Stimulated activated effector memory CD8-positive, alpha-beta T cell treated with anti-CD3 and anti-CD28 coated beads, Interleukin-12 subunit alpha, Interleukin-12 subunit beta, amount 100 ng/mL, for 72 hours (primary cell): Measurements from ENCODE around the gene ANKRD66.

Source experiments
- ATAC-seq: fragments of 150-1000 bp; cut with Tn5 transposase; 2 replicates; pipeline ENCODE4 v1.10.0; 2021
- DNase-seq, 2 donors: peaks; one replicate each; pipeline ENCODE4 v3.0.0; 2021 to 2022; ENCODE audit warnings: low spot score in 2 of 2
- H3K27ac Mint-ChIP-seq: one replicate; pipeline ENCODE4 v1.8.0; 2022; ENCODE audit warnings: mild to moderate bottlenecking, mixed read lengths
- H3K36me3 Mint-ChIP-seq: one replicate; pipeline ENCODE4 v1.8.0; 2022; ENCODE audit warnings: mild to moderate bottlenecking, mixed read lengths
- H3K4me1 Mint-ChIP-seq: one replicate; pipeline ENCODE4 v1.8.0; 2022; ENCODE audit warnings: mixed read lengths
- H3K4me3 Mint-ChIP-seq: one replicate; pipeline ENCODE4 v1.8.0; 2022; ENCODE audit warnings: mild to moderate bottlenecking, mixed read lengths
- H3K9me3 Mint-ChIP-seq: one replicate; pipeline ENCODE4 v1.8.0; 2022; ENCODE audit warnings: mixed read lengths

ANKRD66 gene

DNA sequence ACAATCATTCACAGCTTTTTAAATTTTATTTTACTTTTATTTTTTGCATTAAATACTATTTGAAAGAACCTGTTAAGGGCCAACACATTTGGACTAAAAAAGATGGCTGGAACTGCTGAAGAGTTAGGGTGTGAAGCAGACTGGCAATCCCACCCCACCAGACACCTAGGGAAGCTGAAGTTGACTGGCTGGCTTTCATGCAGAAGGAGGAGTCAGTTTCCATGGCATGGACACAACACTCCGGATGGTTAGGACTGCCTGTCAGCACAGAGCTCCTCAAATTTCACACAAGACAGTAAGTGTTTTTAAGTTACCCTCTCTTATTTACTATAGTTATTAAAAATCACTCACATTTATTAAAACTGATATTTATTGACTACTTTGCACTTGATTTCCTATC, at the start of gene ANKRD66:
ANKRD66 (plus strand) TSS at position 238 of the 400 bp plus-strand sequence. CDS start 5,016 bp downstream, outside the sequence.
- Mint-ChIP-seq H3K4me1 (no peaks in the 10 kb centered on the region), H3K9me3 (no peaks in the 10 kb centered on the region), H3K36me3 (no peaks in the 10 kb centered on the region), H3K4me3 (no peak within 1 kb of the TSS), H3K27ac (no peak within 1 kb of the TSS)
- no peak for DNase-seq
- no peak for ATAC-seq

DNA sequence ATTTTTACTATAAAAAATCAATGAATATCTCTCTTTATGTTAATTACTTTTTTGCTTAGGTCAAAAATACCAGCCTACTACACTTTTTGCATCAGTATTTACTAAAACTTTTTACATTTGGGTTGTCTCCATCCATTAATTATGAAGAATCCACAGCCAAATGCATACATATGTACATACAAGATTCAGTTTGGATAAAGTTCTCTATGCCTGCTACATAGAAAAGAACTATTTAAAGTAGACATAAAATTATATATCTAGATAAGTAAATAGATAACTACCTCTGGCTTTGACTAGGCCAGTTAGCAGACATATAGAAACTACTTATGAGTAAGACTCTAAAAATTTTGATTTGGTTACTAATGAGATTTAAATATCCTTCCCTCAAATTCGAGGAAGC, 46.8 kb upstream of the ANKRD66 start:
- H3K36me3 Mint-ChIP-seq = no peaks in the 10 kb centered on the region
- no peak overlapping the region for H3K4me3 Mint-ChIP-seq
- ATAC-seq (no peak), DNase-seq (no peak)
- no peaks in the 10 kb centered on the region for H3K9me3 Mint-ChIP-seq
- H3K4me1 Mint-ChIP-seq = no peaks in the 10 kb centered on the region
- H3K27ac Mint-ChIP-seq = no peak overlapping the region

DNA sequence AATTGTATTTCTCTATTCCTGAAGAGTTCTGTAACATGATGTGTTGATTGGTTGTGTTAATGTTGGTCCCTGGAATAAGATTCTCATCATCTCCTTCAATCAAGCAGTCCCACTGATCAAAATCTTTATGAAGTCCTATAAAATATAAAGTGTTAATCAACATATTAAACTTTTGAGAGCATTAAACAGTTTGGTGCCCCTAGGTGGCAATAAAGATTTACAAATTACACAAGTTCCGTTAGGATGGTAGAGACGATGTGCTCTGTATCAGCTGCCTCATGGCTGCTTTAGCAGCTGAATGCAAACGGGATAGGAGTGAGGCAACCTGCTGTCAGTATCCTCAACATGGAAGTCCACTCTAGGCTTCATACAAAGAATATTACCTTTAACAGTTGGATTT, 42.2 kb upstream of the ANKRD66 start:
- H3K36me3 Mint-ChIP-seq = no peaks in the 10 kb centered on the region
- ATAC-seq (peak; percentile 47), DNase-seq (no peak)

DNA sequence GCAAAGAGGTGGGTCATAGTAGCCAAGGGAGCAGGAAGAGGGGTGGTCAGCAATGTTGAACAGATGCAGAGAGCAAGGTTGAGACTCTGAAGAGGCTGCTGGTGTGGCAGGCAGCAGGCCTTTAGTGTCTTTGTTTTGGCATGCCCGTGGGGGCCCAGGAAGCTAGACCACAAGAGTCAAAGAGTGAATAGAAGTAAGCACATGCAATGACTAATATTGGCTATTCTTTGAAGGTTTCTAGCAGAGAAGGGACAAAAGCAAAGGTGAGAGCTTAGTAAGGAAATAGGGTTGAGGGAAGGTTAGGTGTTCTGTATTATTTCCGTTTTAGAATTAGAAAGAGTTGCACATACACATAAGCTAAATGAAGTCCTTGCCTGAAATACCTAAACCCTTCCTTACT, 40.3 kb upstream of the ANKRD66 start:
- no peaks in the 10 kb centered on the region for H3K36me3 Mint-ChIP-seq
- no peak overlapping the region for H3K4me3 Mint-ChIP-seq
- peak; percentile 74 for ATAC-seq
- no peaks in the 10 kb centered on the region for H3K9me3 Mint-ChIP-seq
- H3K4me1 Mint-ChIP-seq = no peaks in the 10 kb centered on the region
- no peak for DNase-seq
- no peak overlapping the region for H3K27ac Mint-ChIP-seq

More for the DNA sequence above, 42.2 kb upstream of the ANKRD66 start:
- Mint-ChIP-seq H3K27ac (no peak overlapping the region), H3K4me3 (no peak overlapping the region), H3K9me3 (no peaks in the 10 kb centered on the region), H3K4me1 (no peaks in the 10 kb centered on the region)

DNA sequence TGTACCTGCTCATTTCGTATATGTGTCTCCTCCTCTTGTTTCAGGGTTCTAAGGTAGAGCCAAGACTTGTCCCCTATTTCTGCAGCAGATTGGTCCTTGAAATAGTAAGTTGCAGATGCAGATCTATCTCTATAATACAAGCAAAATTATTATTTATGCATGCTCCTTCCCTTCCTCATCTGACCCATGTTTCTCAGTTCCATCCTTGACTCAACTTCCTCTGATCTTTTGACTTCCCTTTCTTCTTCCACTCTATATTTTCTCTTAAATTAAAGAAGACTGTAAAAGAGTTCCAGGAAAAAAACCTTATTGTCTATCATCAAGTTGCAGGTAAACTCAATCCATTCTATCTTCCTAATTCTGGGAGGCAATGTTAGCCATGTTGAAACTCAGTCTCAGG, 35.2 kb upstream of the ANKRD66 start:
- Mint-ChIP-seq H3K36me3 (no peaks in the 10 kb centered on the region), H3K4me3 (no peak overlapping the region), H3K9me3 (no peaks in the 10 kb centered on the region), H3K4me1 (no peaks in the 10 kb centered on the region), H3K27ac (no peak overlapping the region)
- DNase-seq (no peak), ATAC-seq (no peak)

DNA sequence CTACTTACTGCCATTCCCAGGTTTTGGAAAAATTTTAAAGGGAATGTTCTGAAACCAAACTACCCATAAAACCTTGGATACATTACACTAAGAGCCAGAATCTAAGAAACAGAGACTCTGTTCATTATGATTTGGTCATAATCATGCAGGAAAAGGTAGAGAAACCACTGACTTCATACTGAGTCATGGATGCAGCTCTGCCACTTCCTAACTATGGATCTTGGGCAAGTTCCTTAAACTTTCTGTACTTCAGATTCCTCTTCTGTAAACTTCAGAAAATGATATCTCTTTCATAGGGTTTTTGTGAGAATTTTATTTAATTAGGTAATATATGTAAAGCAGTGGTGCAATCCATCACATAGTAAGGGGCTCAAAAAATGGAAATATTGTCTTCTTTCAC, 31.6 kb upstream of the ANKRD66 start:
- no peaks in the 10 kb centered on the region for H3K36me3 Mint-ChIP-seq
- no peaks in the 10 kb centered on the region for H3K4me1 Mint-ChIP-seq
- no peaks in the 10 kb centered on the region for H3K9me3 Mint-ChIP-seq
- no peak overlapping the region for H3K27ac Mint-ChIP-seq
- H3K4me3 Mint-ChIP-seq = no peak overlapping the region
- no peak for ATAC-seq
- no peak for DNase-seq

DNA sequence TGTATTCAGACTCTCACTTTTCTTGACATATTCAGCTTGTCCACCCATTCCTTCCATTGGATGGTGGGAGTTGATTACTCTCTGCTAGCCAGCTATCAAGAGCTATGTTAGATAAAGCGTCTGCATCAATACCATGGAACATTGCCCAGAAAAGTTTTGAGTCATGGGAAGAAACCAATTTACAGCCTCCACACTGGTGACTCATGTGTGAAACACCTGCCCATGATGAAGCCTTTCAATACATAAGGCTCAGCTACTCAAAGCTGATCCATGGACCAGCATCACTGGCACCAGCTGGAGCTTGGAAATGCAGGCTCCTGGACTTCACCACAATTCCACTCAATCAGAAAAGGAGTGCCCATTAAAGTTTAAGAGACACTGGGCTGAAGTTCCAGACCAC, 27.6 kb upstream of the ANKRD66 start:
- H3K4me3 Mint-ChIP-seq = no peak overlapping the region
- no peaks in the 10 kb centered on the region for H3K9me3 Mint-ChIP-seq
- peak; percentile 71 for ATAC-seq
- no peaks in the 10 kb centered on the region for H3K36me3 Mint-ChIP-seq
- no peak for DNase-seq
- H3K4me1 Mint-ChIP-seq = no peaks in the 10 kb centered on the region
- H3K27ac Mint-ChIP-seq = no peak overlapping the region

DNA sequence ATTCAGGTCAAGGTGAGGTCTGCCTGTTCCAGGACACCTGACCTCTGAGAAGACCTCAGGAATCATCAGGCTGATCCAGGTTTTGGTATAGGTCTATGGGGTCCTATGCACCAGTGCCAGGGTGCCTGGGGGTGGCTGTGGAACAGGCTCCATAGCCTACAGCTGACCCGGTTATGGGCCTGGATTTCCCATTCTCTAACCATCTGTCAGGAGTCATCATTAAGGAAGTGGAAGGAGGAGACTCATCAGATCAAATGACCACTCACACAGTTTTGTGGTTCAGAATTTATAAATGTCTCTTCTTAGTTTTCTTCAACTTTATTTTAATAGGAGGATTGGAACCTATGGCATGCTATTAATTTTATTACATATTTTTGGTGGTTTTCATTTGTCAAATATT, 26.3 kb upstream of the ANKRD66 start:
- DNase-seq (no peak), ATAC-seq (no peak)
- H3K27ac Mint-ChIP-seq = no peak overlapping the region
- H3K9me3 Mint-ChIP-seq = no peaks in the 10 kb centered on the region
- H3K36me3 Mint-ChIP-seq = no peaks in the 10 kb centered on the region
- H3K4me3 Mint-ChIP-seq = no peak overlapping the region
- H3K4me1 Mint-ChIP-seq = no peaks in the 10 kb centered on the region

DNA sequence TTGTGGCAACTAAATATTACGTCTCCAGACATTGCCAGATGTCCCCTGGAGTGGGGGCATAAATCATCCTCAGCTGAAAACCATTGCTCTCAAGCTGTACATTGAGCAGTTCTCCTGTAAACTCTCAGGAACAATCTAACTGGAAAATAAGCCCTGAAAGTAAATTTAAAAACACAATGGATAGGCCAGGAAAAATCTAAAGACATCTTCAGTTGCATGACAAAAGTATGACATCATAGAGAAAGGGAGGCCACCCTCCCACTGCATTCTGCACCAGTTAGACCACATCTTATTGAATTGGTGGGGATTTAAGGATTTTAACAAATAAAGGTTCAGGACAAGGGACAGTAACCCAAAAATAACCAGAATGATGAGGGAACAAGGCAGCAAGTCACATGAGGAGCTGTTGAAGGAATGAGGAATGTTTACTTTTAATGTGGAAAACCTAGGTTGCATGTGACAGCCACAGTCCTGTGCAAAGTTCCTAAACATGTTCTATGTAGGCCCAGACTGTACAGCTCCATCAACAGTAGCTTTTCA, 16.9 kb upstream of the ANKRD66 start:
- Mint-ChIP-seq H3K4me3 (no peak overlapping the region), H3K4me1 (no peaks in the 10 kb centered on the region), H3K9me3 (no peaks in the 10 kb centered on the region), H3K36me3 (no peaks in the 10 kb centered on the region), H3K27ac (no peak overlapping the region)
- DNase-seq (no peak), ATAC-seq (no peak)

DNA sequence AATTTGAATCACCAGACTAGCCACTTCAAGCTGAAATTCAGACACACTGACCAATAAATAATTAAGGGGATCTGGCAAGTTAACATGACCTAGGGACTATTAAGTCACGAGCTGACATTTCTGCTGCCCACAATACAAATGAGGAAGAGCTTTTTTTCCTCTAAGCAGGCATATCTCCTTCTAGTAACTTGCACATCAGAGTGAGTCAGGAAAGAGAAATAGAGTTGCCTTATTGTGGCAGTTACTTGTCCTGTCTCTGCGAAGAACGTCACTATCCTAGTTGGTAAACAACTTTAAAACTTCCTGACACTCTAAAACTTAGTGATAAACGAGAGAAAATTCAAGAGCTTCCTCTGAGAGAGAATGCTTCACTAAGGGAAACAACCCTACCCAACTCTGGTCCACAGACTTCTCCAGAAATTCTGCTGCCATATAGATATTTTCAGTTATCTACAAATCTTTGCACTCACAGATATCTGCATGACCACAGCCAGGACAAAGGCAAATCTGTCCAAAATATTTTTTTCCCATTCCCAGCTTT, 15.7 kb upstream of the ANKRD66 start:
- Mint-ChIP-seq H3K36me3 (no peaks in the 10 kb centered on the region), H3K27ac (no peak overlapping the region)
- ATAC-seq = no peak

DNA sequence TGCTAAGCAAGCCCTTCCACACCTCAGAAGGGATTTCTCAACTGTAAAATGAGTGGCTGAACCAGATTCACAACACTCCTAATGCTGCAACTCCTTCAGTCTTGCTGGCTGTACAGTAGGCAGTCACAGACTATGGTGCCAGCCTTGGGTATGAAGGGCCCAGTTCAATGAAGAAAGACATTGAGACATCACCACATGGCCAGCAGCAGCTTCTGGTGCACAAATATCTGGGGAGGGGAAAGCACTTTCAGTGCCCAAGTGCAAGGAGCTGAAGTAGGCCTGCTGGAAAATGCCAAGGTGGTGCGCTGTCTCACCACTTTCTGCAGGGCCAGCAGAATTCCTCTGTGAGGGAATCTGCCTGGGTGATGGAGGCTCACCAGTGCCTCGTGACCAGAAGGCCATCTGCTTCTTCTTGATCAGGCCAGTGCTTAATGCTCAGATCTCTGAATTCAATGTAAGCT, 13.4 kb upstream of the ANKRD66 start:
- H3K9me3 Mint-ChIP-seq = no peaks in the 10 kb centered on the region
- ATAC-seq (no peak), DNase-seq (peak in 1 of 2 donors; percentile 20)
- H3K27ac Mint-ChIP-seq = no peak overlapping the region
- H3K4me3 Mint-ChIP-seq = no peak overlapping the region
- H3K36me3 Mint-ChIP-seq = no peaks in the 10 kb centered on the region
- H3K4me1 Mint-ChIP-seq = no peaks in the 10 kb centered on the region

More for the DNA sequence above, 15.7 kb upstream of the ANKRD66 start:
- Mint-ChIP-seq H3K4me3 (no peak overlapping the region), H3K9me3 (no peaks in the 10 kb centered on the region), H3K4me1 (no peaks in the 10 kb centered on the region)
- no peak for DNase-seq

DNA sequence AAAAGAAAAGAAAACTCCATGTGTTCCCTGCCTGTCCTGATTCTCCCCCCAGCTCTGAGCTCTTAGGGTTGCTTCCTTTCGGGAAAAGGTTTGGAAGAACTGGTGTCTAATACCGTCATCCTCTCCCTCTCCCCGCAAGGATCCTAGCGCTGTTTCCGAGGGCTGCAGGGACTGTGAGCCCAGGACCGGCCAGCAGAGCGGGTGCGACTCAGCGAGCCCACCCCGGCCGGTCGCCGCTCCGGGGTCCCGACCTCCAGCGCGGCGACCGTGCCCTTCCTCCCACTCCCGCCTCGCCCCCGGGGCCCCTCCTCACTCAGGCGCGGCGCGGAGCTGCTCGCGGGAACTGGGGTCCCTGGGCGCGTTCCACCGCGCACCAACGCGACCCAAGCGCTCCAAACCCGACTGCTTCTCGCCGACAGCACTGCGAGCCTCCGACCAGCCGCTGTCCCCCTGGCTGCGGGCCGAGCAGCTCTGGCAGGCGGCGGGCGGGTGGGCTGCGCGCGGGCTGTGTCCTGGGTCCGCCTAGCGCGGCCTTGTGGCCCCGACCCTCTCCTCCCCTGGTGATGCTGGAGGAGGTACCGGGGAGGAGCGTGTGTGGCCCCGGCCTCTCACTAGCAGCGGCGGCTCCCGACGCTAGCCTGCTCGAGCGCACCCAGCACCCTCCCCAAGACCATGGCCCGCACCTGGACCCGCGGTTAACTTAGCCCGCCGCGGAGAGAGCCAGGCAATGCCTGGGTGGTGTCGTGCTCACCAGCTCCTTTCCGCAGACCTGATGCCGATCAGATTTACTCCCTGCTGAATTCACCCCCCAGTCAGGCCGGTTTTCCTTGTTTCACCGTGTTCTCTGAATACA, 11.6 kb upstream of the ANKRD66 start, which contains the start of gene PLA2G7:
PLA2G7 (minus strand) TSS at position 509 of the 853 bp plus-strand sequence. CDS start 12,484 bp downstream, outside the sequence.
- Mint-ChIP-seq H3K27ac (no peak within 1 kb of the TSS), H3K9me3 (no peaks in the 10 kb centered on the region), H3K4me3 (no peak within 1 kb of the TSS), H3K36me3 (no peaks in the 10 kb centered on the region), H3K4me1 (no peaks in the 10 kb centered on the region)
- DNase-seq (no peak), ATAC-seq (peak; percentile 43)

DNA sequence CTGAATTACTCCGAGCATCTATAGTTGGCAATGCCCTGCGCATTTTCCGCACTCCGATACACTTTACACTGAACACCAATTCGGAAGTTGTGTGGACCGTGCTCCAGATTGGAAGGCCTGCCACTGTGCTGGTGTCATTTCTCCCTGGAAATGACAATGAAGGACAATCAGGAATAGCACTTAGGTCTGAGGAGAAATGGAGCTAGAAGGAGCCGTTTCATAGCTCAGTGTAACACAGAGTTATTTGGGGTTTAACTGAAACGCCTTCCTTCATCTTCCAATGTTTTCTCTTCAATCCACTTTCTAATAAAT, 11.1 kb upstream of the ANKRD66 start:
- Mint-ChIP-seq H3K9me3 (no peaks in the 10 kb centered on the region), H3K36me3 (no peaks in the 10 kb centered on the region), H3K4me1 (no peaks in the 10 kb centered on the region), H3K4me3 (no peak overlapping the region), H3K27ac (no peak overlapping the region)
- DNase-seq (no peak), ATAC-seq (no peak)

DNA sequence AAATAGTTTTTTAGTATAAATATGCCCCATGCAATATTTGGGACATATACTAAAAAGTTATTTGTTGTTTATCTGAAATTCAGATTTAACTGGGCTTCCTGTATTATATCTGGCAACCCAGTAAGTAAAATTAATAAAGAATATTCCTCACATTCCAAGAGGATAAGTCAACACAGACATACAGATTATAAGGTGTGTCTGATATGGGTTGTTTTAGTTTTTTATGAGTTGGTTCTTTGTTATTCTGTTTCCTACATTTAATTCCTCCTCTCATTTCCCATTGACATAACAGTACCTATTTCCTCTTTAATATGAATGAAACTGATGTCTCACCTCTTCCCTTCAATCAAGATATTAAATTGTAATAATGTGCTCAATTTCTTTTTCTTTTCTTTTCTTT, 9.8 kb upstream of the ANKRD66 start:
- ATAC-seq = no peak
- Mint-ChIP-seq H3K4me3 (no peak overlapping the region), H3K27ac (no peak overlapping the region), H3K9me3 (no peaks in the 10 kb centered on the region), H3K36me3 (no peaks in the 10 kb centered on the region), H3K4me1 (no peaks in the 10 kb centered on the region)
- no peak for DNase-seq

DNA sequence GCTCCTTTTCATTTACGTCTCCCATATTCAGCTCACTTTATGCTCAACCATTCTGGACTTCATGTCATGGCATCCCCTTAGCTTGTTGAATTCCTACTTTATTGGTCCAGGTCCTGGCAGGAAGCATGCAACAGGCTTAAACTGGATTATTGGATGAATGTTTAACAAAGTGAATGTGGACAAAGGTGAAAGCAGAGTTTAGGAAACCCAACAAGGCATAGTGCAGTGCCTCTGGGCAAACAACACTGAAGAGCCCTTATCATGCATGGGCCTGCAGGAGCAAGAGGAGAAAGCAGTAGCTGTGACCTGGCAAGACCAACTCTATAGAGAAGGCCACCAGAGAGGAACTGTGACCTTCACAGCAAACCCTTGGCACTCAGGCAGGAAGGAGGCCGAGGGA, 5.3 kb upstream of the ANKRD66 start:
- H3K36me3 Mint-ChIP-seq = no peaks in the 10 kb centered on the region
- no peak for DNase-seq
- H3K9me3 Mint-ChIP-seq = no peaks in the 10 kb centered on the region
- no peaks in the 10 kb centered on the region for H3K4me1 Mint-ChIP-seq
- no peak for ATAC-seq
- H3K27ac Mint-ChIP-seq = no peak overlapping the region
- H3K4me3 Mint-ChIP-seq = no peak overlapping the region

DNA sequence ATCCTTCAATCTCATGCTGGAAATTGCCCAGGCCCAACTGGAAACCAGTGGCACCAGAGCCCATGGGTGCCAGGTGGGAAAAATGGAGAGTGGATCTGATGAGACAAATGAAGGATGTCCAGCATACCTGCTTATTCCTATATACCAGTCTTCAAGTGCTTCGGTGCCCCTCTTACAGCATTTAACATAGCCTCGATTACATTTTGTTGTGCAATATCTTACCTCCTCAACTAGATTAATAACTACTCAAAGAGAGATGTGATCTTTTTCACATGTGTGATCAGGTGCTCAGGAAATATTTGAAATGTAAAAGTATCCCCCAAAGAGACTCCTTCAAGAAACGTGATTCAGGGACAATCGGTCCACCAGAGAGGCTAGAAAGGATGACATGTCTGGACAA, 4.8 kb upstream of the ANKRD66 start:
- Mint-ChIP-seq H3K9me3 (no peaks in the 10 kb centered on the region), H3K4me3 (no peak overlapping the region), H3K36me3 (no peaks in the 10 kb centered on the region), H3K27ac (no peak overlapping the region), H3K4me1 (no peaks in the 10 kb centered on the region)
- no peak for ATAC-seq
- DNase-seq = no peak
